HEK293T (cell line): ENCODE data around the gene TMPRSS7.

Source experiments
- CTCF ChIA-PET: fragments of 350-600 bp; formaldehyde crosslinking; extraction: SDS; loops from one replicate; lab custom pipeline; 2021; ENCODE audit warnings: antibody characterized with exemption, inconsistent platforms; lab: Yijun Ruan, JAX
- POLR2A ChIA-PET: fragments of 350-600 bp; formaldehyde crosslinking; extraction: SDS; loops from one replicate; lab custom pipeline; 2020; ENCODE audit warnings: antibody characterized with exemption, inconsistent platforms; lab: Yijun Ruan, JAX
- DNase-seq: peaks from one replicate; pipeline ENCODE4 v3.0.0; 2012; ENCODE audit warnings: mixed read lengths; ENCODE audit errors: extremely low spot score
- ARNT ChIP-seq: fragments of 450-650 bp; IDR thresholded peaks from 2 replicates; pipeline ENCODE4 v1.6.1; 2017; ENCODE audit warnings: mild to moderate bottlenecking
- BHLHE40 ChIP-seq: fragments of 450-650 bp; IDR thresholded peaks from 2 replicates; pipeline ENCODE4 v1.6.1; 2016; ENCODE audit warnings: mild to moderate bottlenecking, moderate library complexity, borderline replicate concordance
- CTBP1 ChIP-seq: fragments of 450-650 bp; IDR thresholded peaks from 2 replicates; pipeline ENCODE4 v1.6.1; 2016; ENCODE audit warnings: borderline replicate concordance
- ELF4 ChIP-seq: fragments of 450-650 bp; IDR thresholded peaks from 2 replicates; pipeline ENCODE4 v1.6.1; 2017; ENCODE audit warnings: antibody characterized with exemption
- FOXA1 ChIP-seq: fragments of 450-650 bp; IDR thresholded peaks from 2 replicates; pipeline ENCODE4 v1.6.1; 2016; ENCODE audit warnings: mild to moderate bottlenecking
- FOXK2 ChIP-seq: fragments of 450-650 bp; IDR thresholded peaks from 2 replicates; pipeline ENCODE4 v1.6.1; 2016; ENCODE audit warnings: mild to moderate bottlenecking
- FOXM1 ChIP-seq: fragments of 450-650 bp; IDR thresholded peaks from 2 replicates; pipeline ENCODE4 v1.6.1; 2017; ENCODE audit warnings: mild to moderate bottlenecking, borderline replicate concordance
- HDGF ChIP-seq: fragments of 450-650 bp; IDR thresholded peaks from 2 replicates; pipeline ENCODE4 v1.6.1; 2017; ENCODE audit warnings: antibody characterized with exemption, borderline replicate concordance
- L3MBTL2 ChIP-seq: fragments of 450-650 bp; conservative IDR thresholded peaks from 2 replicates; pipeline ENCODE4 v1.6.1; 2016; ENCODE audit warnings: mild to moderate bottlenecking
- LEF1 ChIP-seq: fragments of 450-650 bp; IDR thresholded peaks from 2 replicates; pipeline ENCODE4 v1.6.1; 2017; ENCODE audit warnings: mild to moderate bottlenecking, borderline replicate concordance
- NFRKB ChIP-seq: fragments of 450-650 bp; IDR thresholded peaks from 2 replicates; pipeline ENCODE4 v1.6.1; 2016; ENCODE audit warnings: mild to moderate bottlenecking, moderate library complexity
- SP1 ChIP-seq: fragments of 450-650 bp; IDR thresholded peaks from 2 replicates; pipeline ENCODE4 v1.6.1; 2017
- SUZ12 ChIP-seq: fragments of 450-650 bp; IDR thresholded peaks from 2 replicates; pipeline ENCODE4 v1.6.1; 2016; ENCODE audit warnings: mild to moderate bottlenecking
- TARDBP ChIP-seq: fragments of 450-650 bp; IDR thresholded peaks from 2 replicates; pipeline ENCODE4 v1.6.1; 2016
- ZNF384 ChIP-seq: fragments of 450-650 bp; IDR thresholded peaks from 2 replicates; pipeline ENCODE4 v1.6.1; 2016
- TF ChIP-seq, protein P1 (sequence below): fragments of 450-650 bp; IDR thresholded peaks from 2 replicates; pipeline ENCODE4 v1.6.1; 2016

Gene TMPRSS7

GRCh38 chr3:112034436-112034835, at the start of gene TMPRSS7:
TSS of gene TMPRSS7 (plus strand) at chr3:112034736. CDS start at chr3:112034846, 110 bp downstream.
- TF ChIP-seq SP1: no peak
- no peak for TF ChIP-seq NFRKB
- TF ChIP-seq SUZ12: no peak
- TF ChIP-seq CTBP1: no peak
- no peak for TF ChIP-seq BHLHE40
- no peak for TF ChIP-seq ARNT
- no peak for TF ChIP-seq FOXA1
- no peak for TF ChIP-seq ZNF384
- TF ChIP-seq FOXK2: no peak
- TF ChIP-seq L3MBTL2: no peak
- no peak for TF ChIP-seq FOXM1
- TF ChIP-seq LEF1: no peak
- no peak for TF ChIP-seq TARDBP
- no peak for TF ChIP-seq HDGF
- TF ChIP-seq, protein P1, sequence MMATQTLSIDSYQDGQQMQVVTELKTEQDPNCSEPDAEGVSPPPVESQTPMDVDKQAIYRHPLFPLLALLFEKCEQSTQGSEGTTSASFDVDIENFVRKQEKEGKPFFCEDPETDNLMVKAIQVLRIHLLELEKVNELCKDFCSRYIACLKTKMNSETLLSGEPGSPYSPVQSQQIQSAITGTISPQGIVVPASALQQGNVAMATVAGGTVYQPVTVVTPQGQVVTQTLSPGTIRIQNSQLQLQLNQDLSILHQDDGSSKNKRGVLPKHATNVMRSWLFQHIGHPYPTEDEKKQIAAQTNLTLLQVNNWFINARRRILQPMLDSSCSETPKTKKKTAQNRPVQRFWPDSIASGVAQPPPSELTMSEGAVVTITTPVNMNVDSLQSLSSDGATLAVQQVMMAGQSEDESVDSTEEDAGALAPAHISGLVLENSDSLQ: no peak
- TF ChIP-seq ELF4: no peak
- POLR2A ChIA-PET: interaction anchor here (1.0 kb wide), 1 partner anchor 31 kb away, joined by 3 read pairs; no protein-coding TSS in a partner anchor
- CTCF ChIA-PET: no interaction called here
- no peak for DNase-seq

GRCh38 chr3:111986800-111987199, 47.7 kb upstream of the TMPRSS7 start:
- POLR2A ChIA-PET: interaction anchor here (0.6 kb wide), 1 partner anchor 8 kb away, joined by 3 read pairs; the partner anchor contains the start of gene ABHD10
- CTCF ChIA-PET: interaction anchor here (0.6 kb wide), 1 partner anchor 220 kb away, joined by 4 read pairs; no protein-coding TSS in a partner anchor
- no peak for DNase-seq
- no peak for TF ChIP-seq FOXM1
- no peak for TF ChIP-seq HDGF
- TF ChIP-seq TARDBP: no peak
- TF ChIP-seq LEF1: no peak
- no peak for TF ChIP-seq SP1
- no peak for TF ChIP-seq L3MBTL2
- TF ChIP-seq CTBP1: no peak
- TF ChIP-seq BHLHE40: no peak
- no peak for TF ChIP-seq ARNT
- TF ChIP-seq FOXA1: no peak
- no peak for TF ChIP-seq FOXK2
- no peak for TF ChIP-seq SUZ12
- no peak for TF ChIP-seq ELF4

DNA sequence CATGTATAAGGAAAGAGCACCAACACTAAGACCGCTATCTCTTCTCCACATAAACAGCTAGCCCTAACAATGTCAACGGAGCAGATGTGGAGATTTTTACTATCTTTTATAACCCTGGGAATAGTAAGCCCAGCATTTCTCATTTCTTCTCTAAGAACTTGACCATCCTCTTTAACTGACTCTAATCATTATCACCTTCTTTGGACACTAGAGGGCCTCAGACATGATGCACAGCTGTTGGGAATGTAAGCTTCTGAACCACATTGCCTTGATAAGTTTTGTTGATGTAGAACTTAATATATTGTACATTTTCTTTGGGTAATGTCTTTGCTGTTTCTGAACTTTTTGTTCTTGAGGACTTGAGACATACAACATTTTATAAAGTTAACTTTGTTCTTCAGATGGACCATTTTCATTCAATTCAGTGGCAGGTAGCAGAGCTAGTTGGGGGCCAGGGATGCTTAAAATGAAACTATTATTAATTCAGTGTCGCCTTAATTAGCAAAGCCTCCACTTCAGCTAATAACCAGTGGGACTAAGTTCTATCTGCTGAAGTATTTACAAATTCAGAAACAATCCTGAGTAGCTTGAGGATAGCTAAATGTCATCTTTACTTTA, 45.4 kb upstream of the TMPRSS7 start:
- DNase-seq: peak; percentile 27
- POLR2A ChIA-PET: interaction anchor here (1.4 kb wide), 1 partner anchor 10 kb away, joined by 23 read pairs; the partner anchor contains the start of gene ABHD10
- TF ChIP-seq ZNF384: no peak
- no peak for TF ChIP-seq HDGF
- no peak for TF ChIP-seq TARDBP
- TF ChIP-seq, protein P1: no peak
- no peak for TF ChIP-seq L3MBTL2
- TF ChIP-seq ELF4: no peak
- TF ChIP-seq BHLHE40: no peak
- TF ChIP-seq FOXM1: no peak
- TF ChIP-seq NFRKB: no peak
- CTCF ChIA-PET: interaction anchor here (0.8 to 2.3 kb wide), 13 partner anchors 9 to 273 kb away, joined by 3 to 18 read pairs (median 4); partner anchors contain the start of gene ABHD10

GRCh38 chr3:111993038-111993437, 41.5 kb upstream of the TMPRSS7 start:
- TF ChIP-seq FOXK2: no peak
- TF ChIP-seq ARNT: no peak
- TF ChIP-seq FOXM1: no peak
- no peak for TF ChIP-seq L3MBTL2
- no peak for TF ChIP-seq SP1
- TF ChIP-seq ZNF384: no peak
- no peak for TF ChIP-seq FOXA1
- ChIA-PET CTCF (no interaction called here), POLR2A (interaction anchor here (0.8 to 2.0 kb wide), 2 partner anchors 14 to 94 kb away, joined by 3 to 9 read pairs; partner anchors contain the start of gene ABHD10)
- no peak for DNase-seq

DNA sequence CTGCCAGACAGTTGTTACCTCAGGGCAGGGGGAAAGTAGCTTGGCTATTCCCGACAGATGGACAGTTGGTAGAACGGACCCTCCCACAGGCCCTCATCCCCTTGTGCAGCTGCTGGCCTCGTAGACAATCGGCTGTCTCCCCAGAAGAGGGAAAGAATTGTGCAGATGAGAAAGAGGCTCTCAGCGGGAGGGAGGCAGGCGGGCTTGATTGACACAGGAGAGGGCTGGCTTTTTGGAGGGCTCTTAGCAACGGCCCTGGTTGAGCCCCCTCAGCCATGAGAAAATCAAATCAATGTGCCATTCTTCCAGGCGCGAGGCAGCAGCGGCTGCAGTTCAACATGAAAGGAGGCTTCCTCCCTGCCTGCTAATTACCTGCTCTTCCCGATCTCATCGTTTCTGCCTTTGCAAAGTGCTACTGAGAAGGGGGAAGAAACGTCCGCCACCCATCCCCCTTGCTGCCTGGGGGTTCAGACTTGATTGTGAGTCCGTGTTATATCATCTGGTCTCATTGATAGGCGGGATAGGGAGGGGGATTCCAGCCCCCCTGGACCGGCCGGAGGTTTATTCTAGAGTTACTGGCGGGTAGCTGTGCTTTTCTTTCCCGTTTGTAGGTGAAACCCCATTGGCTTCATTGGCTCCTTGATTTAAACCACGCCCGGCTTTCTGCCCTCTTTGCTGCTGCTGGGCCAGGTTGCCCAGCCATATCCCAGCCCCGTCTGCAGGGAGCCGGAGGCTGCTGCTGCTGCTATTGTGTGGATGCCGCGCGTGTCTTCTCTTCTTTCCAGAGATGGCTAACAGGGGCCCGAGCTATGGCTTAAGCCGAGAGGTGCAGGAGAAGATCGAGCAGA, 35.7 kb upstream of the TMPRSS7 start, which contains the start of gene TAGLN3:
TSS of gene TAGLN3 (plus strand) at position 287 of the 848 bp plus-strand sequence. CDS start at position 788, 501 bp downstream.
- POLR2A ChIA-PET: no interaction called here
- no peak for DNase-seq

More for the DNA sequence above, 35.7 kb upstream of the TMPRSS7 start, which contains the start of gene TAGLN3:
- TF ChIP-seq, protein P1: peak; percentile 80
- TF ChIP-seq TARDBP: no peak
- CTCF ChIA-PET: interaction anchor here (1.6 kb wide), 1 partner anchor 10 kb away, joined by 4 read pairs; no protein-coding TSS in a partner anchor
